IPS-18a (cell line): Measurements from ENCODE around the gene ERN1.

Experiments
- H3K27ac ChIP-seq: one replicate; pipeline ENCODE4 v1.5.1; 2013; ENCODE audit warnings: low read length
- H3K27me3 ChIP-seq: one replicate; pipeline ENCODE4 v1.6.1; 2013; ENCODE audit warnings: mild to moderate bottlenecking, low read length; ENCODE audit not compliant: control insufficient read depth, insufficient read depth
- H3K36me3 ChIP-seq: one replicate; pipeline ENCODE4 v1.6.1; 2013; ENCODE audit warnings: low read depth, low read length; ENCODE audit not compliant: control insufficient read depth
- H3K4me1 ChIP-seq: one replicate; pipeline ENCODE4 v1.6.1; 2013; ENCODE audit warnings: low read depth, low read length; ENCODE audit not compliant: control insufficient read depth
- H3K4me3 ChIP-seq: one replicate; pipeline ENCODE4 v1.5.1; 2013; ENCODE audit warnings: low read length
- H3K9ac ChIP-seq: one replicate; pipeline ENCODE4 v1.6.1; 2013; ENCODE audit warnings: mild to moderate bottlenecking, low read length, moderate library complexity
- H3K9me3 ChIP-seq: one replicate; pipeline ENCODE4 v1.6.1; 2013; ENCODE audit warnings: low read depth, low read length; ENCODE audit not compliant: control insufficient read depth

ERN1 gene

DNA sequence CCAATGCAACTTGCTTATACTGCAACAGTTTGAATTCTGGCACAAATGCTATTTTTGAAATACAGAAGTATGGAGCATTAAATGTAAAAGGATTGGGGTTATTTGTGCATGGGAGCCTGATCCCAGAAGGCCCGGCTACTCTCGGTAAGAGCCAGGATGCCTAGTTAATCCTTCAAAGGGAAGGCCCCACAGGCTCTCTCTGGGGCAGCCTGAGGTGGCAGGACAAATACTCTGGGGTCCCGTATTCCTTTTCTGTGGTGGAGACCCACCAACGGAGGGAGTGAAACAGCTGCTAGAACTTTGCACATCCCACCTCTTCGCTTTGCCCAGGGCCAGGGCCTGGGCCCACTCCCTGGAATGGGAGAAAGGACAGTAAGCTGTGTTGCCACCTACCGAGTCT, 30.4 kb downstream of the ERN1 start:
- Histone ChIP-seq H3K9ac (no peak overlapping the region), H3K36me3 (no peaks in the 10 kb centered on the region), H3K4me1 (no peaks in the 10 kb centered on the region), H3K4me3 (no peak overlapping the region), H3K9me3 (no peaks in the 10 kb centered on the region), H3K27ac (no peak overlapping the region), H3K27me3 (no peaks in the 10 kb centered on the region)

DNA sequence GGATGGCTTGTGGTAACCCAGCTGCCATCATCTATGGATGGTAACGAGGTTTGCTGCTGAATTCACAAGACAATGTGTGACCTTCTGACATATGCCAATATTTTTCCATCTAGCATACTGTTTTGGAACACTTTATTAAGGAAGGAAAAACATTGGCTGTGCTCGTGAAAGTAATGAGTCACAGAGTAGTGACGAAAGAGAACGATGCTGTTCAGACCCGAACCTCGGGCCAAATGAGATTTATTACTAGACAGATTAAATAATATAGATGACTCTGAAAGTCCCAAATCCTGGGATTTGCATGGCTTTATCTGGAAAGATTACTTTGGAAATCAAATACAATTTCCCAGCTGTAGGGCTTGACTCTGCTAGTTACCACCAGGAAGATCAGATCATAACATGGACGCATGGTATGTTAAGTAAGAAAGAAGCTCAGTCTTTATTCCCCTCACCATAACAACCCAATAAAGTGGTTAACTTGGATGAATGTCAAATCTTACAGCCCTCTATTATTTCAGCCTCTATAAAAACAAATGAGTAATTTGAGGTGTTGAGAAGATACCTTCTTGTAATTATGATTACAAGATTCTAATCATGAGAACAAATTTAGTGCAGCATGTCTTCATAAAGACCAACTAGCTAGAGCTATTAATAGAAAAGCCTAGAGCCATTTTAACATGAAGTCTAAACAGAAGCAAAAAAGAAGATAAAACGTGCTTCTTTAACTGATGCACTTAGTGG, 32.6 kb downstream of the ERN1 start:
- no peaks in the 10 kb centered on the region for H3K27me3 ChIP-seq
- H3K36me3 ChIP-seq: no peaks in the 10 kb centered on the region
- no peak overlapping the region for H3K4me3 ChIP-seq
- no peak overlapping the region for H3K9ac ChIP-seq
- H3K4me1 ChIP-seq: no peaks in the 10 kb centered on the region
- no peaks in the 10 kb centered on the region for H3K9me3 ChIP-seq
- H3K27ac ChIP-seq: no peak overlapping the region

DNA sequence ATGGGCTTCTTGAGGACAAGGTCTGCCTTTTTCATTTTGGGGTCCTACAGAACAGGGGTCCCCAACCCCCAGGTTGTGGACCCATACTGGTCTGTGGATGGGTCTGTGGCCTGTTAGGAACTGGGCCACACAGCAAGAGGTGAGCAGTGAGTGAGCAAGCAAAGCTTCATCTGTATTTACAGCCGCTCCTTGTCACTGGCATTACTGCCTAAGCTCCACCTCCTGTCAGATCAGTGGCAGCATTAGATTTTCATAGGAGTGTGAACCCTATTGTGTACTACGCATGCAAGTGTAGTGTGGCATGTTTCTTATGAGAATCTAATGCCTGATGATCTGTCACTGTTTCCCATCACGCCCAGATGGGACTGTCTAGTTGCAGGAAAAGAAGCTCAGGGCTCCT, 33.9 kb downstream of the ERN1 start:
- H3K36me3 ChIP-seq: no peaks in the 10 kb centered on the region
- no peaks in the 10 kb centered on the region for H3K27me3 ChIP-seq
- no peak overlapping the region for H3K4me3 ChIP-seq
- H3K9ac ChIP-seq: no peak overlapping the region
- no peaks in the 10 kb centered on the region for H3K4me1 ChIP-seq
- no peaks in the 10 kb centered on the region for H3K9me3 ChIP-seq
- no peak overlapping the region for H3K27ac ChIP-seq

DNA sequence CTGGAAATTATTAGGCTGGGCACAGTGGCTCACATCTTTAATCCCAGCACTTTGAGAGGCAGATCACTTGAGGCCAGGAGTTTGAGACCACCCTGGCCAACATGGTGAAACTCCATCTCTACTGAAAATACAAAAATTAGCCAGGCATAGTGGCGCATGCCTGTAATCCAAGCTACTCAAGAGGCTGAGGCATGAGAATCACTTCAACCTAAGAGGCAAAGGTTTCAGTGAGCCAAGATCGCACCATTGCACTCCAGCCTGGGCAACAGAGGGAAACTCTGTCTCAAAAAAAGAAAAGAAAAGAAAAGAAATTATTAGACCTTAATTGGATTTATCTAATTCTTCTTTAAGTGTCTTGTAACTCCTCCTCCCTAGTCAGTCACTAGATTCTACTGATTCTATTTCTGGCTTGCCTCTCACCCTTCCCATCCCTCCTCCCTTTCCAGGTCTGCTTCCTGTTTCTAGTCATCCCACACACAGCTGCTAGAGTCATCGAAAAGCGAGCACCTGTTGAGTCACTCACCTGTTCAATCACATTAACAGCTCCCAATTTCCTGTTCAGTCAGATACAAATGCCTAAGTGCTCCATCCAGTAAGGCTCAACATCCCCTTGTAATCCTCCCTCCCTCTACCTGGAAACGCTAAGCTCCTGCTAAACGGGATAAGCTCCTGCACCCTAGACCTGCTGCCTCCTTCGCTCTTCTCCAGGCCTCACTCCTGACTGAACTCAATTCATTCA, 34.6 kb downstream of the ERN1 start:
- Histone ChIP-seq H3K27ac (no peak overlapping the region), H3K9ac (no peak overlapping the region), H3K9me3 (no peaks in the 10 kb centered on the region), H3K4me1 (no peaks in the 10 kb centered on the region), H3K27me3 (no peaks in the 10 kb centered on the region), H3K4me3 (no peak overlapping the region), H3K36me3 (no peaks in the 10 kb centered on the region)

DNA sequence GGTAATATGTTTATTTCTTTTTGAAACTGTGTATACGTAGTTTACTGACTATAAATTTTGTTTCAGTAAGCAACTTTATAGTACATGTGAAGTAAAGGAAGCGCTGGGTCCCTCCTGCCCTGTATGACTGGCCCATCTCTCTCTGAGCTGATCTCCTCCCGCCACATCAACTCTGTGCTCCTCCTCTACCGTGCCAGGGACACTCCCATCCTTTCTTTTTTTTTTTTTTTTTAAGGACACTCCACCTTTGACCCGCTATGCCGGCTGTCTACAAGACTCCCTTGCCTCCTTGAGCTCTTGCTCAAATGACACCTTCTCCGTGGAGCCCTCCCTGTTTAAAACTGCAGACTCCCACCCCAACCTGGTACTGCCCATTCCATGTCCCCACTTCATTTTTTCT, 35.5 kb downstream of the ERN1 start:
- no peaks in the 10 kb centered on the region for H3K9me3 ChIP-seq
- H3K36me3 ChIP-seq: no peaks in the 10 kb centered on the region
- no peak overlapping the region for H3K4me3 ChIP-seq
- H3K9ac ChIP-seq: no peak overlapping the region
- no peak overlapping the region for H3K27ac ChIP-seq
- H3K27me3 ChIP-seq: no peaks in the 10 kb centered on the region
- no peaks in the 10 kb centered on the region for H3K4me1 ChIP-seq

DNA sequence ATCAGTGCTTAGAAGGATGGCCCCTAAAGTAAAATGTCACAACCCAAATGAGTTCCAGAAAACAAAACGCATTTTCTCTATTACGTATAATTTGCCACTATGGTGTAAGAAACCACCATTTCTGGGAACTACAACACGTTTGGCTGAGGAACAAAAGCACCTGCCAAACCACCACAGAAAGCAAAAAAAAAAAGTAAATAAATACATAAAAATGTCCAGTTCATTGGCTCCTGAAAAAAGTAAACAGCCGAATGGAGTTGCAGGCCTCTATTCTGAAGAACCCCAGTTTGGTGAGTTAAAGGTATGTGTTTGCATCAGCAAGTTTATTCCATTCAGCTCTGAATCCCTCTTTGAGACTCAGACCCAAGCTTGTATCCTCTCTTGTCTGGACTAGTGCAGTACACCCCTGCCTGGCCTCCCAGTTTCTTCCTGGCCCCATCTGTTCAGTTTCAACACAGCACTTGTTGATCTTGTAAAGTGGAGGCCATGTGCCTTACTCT, 36.9 kb downstream of the ERN1 start:
- Histone ChIP-seq H3K4me3 (no peak overlapping the region), H3K9me3 (no peaks in the 10 kb centered on the region), H3K27me3 (no peaks in the 10 kb centered on the region), H3K27ac (no peak overlapping the region), H3K4me1 (no peaks in the 10 kb centered on the region), H3K9ac (no peak overlapping the region), H3K36me3 (no peaks in the 10 kb centered on the region)

DNA sequence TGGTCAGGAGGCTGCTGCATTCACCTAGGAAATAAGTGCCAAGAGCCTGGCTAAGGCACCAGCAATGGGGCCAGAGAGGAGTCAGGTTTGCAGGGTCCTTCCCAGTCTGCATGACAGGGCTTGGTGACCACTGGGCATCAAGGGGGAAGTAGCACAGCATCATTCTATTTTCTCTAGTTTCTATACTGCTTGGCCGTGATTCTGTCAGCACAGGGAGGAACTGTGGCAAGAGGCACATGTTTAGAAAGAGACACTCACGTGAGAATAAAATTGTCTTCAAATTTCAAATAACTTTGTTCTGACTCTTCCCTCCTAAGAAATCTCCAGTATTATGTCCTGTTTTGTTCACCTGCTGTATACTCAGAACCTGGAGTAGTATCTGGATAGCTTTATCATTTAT, 37.8 kb downstream of the ERN1 start:
- no peaks in the 10 kb centered on the region for H3K4me1 ChIP-seq
- no peaks in the 10 kb centered on the region for H3K36me3 ChIP-seq
- H3K27me3 ChIP-seq: no peaks in the 10 kb centered on the region
- no peak overlapping the region for H3K9ac ChIP-seq
- no peak overlapping the region for H3K4me3 ChIP-seq
- no peak overlapping the region for H3K27ac ChIP-seq
- H3K9me3 ChIP-seq: no peaks in the 10 kb centered on the region

DNA sequence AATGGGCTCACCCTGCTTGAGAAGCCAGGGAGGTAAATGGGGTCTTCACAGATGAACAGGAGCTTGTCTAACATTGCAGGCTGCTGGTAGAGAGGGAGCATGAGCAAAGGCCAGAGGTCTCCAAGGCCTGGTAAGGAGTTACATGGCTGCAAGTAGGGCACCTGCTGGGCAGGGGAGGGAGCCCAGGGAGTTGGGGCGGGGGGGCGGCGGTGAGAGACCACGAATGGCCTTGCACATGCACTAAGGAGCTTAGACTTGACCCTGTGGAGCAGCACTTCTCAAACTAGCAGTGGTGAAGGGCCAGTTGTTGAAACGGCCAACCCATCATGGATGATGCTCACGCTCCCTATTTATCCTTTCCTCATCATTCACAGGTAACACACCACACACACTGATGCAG, 38.4 kb downstream of the ERN1 start:
- Histone ChIP-seq H3K27ac (no peak overlapping the region), H3K4me3 (no peak overlapping the region), H3K9ac (no peak overlapping the region), H3K27me3 (no peaks in the 10 kb centered on the region), H3K36me3 (no peaks in the 10 kb centered on the region), H3K4me1 (no peaks in the 10 kb centered on the region), H3K9me3 (no peaks in the 10 kb centered on the region)

DNA sequence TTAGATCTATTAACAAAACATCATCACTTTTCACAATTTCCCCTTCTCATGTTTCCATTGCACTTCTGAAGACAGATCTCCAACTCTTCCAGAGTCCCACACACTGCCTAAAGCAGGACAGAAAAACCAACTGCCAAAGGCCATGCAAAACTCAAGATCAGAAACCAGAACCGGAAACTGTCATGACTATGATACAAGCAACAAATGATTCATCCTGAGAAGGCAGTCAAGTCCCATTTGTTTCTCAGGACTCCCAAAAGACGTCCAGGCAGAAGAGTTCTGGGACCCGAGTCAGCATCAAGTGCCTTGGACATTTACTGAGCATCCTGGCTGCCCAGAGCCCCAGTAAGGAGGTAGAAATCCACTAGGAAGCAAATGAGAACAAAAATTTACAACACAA, 38.8 kb downstream of the ERN1 start:
- no peak overlapping the region for H3K27ac ChIP-seq
- H3K27me3 ChIP-seq: no peaks in the 10 kb centered on the region
- H3K9ac ChIP-seq: no peak overlapping the region
- no peak overlapping the region for H3K4me3 ChIP-seq
- H3K9me3 ChIP-seq: no peaks in the 10 kb centered on the region
- H3K36me3 ChIP-seq: no peaks in the 10 kb centered on the region
- H3K4me1 ChIP-seq: no peaks in the 10 kb centered on the region

DNA sequence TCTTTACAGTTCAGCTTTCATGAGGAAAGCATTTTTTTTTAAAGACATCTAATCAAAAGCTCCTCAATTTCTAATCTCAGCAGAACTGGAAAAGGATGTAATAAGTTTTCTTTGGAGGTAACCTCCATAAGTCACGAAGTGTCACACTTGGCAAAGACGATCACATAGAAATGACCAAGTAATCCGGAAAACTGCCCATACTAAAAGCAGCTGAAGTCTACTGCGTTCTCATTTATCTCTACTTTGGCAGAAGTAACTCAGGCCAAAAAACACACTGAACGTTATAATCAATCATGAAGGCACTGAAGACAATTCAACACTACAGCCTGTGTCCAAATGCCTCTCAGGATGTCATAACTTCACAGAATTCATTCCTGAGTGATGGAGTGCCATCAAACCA, 39.8 kb downstream of the ERN1 start:
- H3K9ac ChIP-seq: no peak overlapping the region
- H3K27ac ChIP-seq: no peak overlapping the region
- H3K27me3 ChIP-seq: no peaks in the 10 kb centered on the region
- peaks cover 6% of the 10 kb centered on the region for H3K4me1 ChIP-seq
- no peaks in the 10 kb centered on the region for H3K9me3 ChIP-seq
- H3K4me3 ChIP-seq: no peak overlapping the region
- H3K36me3 ChIP-seq: no peaks in the 10 kb centered on the region

DNA sequence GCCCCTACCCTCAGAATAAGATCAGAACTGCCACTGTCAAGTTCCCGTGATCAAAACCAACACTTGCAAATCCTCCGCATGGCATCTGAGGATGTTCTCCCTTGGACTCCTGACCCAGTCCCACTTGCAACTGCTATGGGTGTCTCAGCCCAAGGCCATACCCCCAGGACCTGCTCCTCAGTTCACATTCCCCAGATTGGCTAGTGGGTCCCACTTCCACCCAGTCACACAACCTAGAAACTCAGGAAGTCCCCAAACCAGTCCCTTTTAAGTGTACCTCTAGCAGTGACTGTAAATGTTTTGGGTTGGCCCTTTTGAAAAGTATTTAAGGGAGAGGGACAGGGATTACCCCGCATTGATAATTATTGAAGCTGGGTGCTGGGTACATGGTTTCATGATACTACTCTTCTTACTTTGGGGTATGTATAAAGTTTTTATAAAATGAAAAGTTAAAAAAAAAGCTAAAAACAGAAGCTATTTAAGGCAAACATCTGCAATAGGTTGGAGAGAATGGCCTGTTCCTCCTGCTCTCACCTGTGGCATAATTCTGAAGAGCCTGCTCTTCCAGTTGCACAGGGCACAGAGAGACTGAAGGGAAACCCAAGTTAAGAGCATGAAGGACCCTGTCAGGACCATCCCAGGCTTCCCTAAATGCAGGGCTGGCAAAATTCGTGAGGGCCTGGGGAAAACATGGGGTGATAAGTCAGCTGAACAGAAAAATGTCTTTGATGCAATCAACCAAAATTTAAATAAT, 42.5 kb downstream of the ERN1 start:
- Histone ChIP-seq H3K4me3 (no peak overlapping the region), H3K4me1 (peaks cover 10% of the 10 kb centered on the region), H3K36me3 (no peaks in the 10 kb centered on the region), H3K27me3 (no peaks in the 10 kb centered on the region), H3K27ac (no peak overlapping the region), H3K9ac (no peak overlapping the region), H3K9me3 (no peaks in the 10 kb centered on the region)
